GM04503 (cell line): ENCODE data around the gene SLC35D1.

Experiments
- DNase-seq: peaks from one replicate; pipeline ENCODE4 v3.0.0-alpha.2; 2012; ENCODE audit warnings: low read depth

SLC35D1 gene

DNA sequence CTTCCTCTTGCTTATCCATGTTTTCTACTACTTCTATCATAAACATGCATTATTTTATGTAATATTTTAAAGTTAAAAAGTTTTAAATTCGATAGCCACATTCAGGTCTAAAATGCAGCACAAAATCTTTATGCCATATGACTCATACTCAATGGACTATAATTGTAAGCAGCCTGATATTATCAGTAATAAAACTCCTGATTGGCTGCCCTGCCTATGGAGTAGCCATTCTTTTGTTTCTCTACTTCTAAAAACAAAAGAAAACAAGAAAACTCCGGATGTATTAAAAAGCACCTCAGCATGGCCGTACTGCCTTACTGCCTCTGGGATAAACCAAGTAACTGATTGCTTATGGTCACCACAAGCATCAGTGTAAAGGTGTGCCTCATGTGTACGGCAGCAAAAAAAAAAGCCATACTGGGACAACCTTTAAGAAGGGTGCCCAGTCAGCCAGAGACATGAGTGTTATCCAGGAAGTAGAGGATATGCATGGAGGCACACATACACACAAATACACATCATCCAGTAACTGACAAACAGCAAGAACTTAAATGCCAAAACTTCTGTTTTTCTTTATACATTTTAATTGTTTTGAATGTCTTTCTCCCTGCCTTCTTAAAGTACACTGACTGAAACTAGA, 9.2 kb downstream of the SLC35D1 start:
- DNase-seq = no peak

DNA sequence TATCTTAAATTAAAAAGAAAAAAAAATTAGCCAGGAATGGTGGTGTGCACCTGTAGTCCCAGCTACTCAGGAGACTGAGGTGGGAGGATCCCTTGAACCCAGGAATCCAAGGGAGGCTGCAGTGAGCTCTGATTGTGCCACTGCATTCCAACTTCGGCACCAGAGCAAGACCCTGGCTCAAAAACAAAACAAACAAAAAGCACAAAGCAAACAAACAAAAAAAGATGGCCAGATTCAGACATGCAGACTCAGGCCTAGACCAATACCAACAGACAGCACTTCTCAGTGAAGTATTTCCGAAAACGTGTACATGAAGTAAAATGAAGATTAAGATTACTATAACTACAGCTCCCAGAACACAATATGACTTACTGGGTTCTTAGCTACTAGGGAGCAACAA, 10.6 kb downstream of the SLC35D1 start:
- DNase-seq = no peak

- peak; percentile 64 for DNase-seq
These were observed 12.0 kb downstream of the SLC35D1 start for GRCh38 chr1:67041841-67042503.

DNA sequence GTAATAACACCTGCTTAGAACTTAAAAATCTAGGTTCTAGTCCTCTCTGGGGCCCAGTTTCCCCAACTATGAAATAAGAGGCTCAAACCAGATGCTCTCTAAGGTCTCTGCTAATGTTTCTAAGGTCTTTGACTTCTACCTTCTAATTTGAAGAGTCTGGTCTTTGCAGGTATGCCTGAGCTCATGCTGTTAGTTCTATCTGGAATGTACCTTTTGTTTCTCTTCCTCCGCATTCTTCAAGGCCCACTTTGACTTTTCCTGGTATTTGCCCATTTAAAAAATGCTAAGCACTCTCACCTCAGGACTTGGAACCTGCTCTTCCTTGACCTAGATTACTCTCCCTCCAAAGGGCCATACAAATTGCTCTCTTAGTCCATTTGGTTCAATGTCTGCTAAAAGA, 13.5 kb downstream of the SLC35D1 start:
- DNase-seq = no peak

DNA sequence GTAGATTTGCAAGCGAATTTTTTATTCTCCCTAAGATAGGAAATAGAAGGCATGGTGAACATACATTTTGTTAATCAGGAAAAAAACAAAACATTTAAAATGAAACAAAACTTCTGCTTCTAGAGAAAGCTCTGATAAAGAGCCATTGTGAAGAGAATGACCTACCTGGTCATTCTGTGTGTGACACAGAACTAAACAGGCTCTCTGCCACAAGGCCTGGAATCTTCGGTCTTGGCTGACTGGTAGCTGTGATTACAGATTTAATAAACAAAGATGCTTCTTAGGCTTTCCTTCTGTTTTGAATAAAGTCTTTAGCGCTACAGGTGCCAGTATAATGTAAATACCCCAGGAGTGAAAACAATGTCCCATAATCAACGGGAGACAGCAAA, 22.1 kb downstream of the SLC35D1 start:
- DNase-seq = no peak

DNA sequence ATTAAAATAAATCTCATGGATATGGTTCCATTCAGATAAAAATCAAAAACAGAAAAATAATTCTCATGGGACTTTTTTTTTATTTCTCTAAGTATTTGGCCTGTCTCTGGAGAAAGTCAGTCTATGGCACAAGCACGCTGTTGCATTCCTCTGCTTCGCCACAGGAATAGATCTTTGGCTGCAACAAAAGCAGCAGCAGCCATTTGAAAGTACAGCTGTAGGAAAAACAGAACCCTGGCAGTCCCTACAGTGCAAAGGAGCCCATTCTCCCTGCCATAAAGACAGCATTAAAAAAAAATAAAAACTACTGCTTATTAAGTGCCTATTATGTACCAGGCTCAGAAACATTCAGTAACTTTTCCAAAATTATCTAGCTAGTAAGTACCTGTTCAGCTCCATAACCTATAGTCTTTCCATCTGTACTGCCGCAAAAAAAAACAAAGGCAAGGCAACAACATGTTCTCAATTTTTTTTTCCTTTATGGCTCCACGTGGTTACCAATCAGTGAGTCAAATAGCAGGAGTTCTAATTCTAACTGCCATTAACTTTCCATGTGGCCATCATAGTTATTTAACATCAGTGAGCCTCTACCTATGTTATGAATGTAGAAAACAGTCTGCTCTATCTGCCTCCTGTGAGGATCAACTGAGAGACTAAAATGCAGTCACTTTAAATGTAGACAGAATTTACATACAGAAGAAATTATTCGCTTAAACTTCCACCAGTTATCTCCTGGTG, 22.7 kb downstream of the SLC35D1 start:
- no peak for DNase-seq

- DNase-seq = no peak
These were observed 24.5 kb downstream of the SLC35D1 start for GRCh38 chr1:67029472-67029871.

DNA sequence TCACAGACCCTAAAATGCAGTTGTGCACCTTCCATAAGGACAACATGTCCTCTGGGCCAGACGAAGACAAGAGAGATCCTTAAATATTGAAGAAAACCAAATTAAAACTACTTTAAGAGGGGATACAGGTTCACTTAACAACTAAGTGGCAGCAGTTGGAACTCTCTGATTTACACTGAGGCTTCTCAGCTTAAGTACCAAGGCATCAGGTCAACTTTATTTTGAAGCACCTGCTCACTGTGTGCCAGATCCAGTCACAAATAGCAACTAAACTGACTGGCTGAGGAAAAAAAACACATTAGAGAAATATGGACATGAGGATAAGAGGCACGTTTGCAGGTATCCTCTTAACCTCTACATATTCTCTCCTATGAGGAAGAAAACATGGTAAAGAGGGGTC, 33.2 kb downstream of the SLC35D1 start:
- DNase-seq = no peak

DNA sequence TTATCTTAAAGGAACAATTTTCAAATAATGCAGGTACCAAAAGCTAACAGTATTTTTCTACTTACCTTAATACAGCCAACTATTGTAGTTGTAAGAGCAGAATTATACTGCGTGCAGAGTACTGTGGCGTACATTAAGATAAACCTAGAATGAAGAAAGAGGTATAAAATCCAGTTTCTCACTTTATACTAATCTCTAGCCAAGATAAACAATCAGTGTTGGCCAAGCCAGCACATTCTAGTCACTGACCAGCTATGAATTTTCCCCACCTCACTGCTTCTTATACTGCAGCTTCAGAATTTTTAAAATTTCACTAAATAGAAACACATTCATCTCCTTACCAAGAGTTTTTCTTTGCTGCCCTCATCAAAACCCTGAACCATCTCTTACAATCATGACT, 33.6 kb downstream of the SLC35D1 start:
- DNase-seq = no peak

DNA sequence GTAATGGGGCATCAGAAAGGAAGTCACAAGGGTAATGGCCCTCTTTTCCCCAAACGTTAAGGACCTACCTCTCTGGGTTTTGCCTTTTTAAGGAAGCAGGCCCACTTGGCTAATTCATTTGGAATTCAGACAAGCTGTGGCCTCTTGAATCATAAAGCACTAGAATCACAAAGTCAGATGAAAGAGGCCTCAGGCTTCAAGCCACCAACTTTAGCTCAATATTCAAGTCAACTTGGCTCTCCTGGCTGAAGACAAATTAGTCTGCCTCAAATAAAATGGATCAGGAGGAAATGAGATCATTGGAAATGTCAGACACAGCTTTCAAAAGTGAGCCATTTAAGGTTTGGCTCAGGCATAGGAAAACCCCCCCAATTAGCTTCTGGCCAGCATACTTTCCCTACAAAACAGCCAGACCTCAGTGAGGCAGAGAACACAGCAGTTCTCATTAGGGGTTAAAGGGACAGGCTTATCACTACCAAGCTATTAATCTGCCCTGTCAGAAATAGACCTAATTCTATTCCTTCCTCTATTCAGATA, 34.3 kb downstream of the SLC35D1 start:
- DNase-seq = peak; percentile 39

DNA sequence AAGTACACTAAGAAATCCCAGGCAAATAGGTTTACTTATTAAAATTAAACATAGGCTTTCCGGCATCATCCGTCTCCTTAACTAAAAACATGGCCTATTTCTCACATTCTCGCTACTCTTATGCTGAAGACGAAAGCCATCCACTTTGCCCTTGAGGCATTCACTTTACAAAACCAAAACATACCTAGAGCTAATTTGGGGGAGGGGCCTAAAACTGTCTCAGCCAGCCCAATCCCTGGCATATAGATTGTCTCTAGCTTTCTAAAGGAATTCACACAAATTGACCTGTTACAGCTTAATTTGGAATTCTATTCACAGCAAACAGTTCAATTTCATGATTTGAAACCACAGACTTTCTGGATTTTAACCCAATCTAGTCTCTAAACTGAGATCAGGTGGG, 34.8 kb downstream of the SLC35D1 start:
- no peak for DNase-seq

- no peak for DNase-seq
These were observed 35.4 kb downstream of the SLC35D1 start for GRCh38 chr1:67018574-67018973.

DNA sequence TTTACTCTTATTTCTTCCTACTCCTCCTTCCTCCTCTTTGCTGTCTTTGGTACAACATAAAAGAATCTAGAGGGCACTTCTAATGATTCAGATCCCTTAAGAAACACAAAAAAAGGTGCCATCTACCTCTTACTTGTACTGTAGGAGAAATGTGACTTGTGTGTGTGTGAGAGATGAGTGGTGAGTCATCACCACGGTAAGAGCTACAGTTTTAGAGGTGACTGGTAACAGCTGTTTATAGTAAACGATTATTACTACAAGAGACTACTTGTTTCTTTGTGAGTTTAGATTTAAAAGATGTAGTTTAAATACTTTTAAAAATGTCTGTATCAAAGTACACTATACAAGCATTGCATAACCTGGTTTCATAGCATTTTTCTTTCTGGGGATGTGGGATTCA, 40.4 kb downstream of the SLC35D1 start:
- no peak for DNase-seq

- DNase-seq = no peak
These were observed 44.2 kb downstream of the SLC35D1 start for GRCh38 chr1:67009792-67010191.

- DNase-seq = no peak
These were observed 48.9 kb downstream of the SLC35D1 start for GRCh38 chr1:67005068-67005467.

DNA sequence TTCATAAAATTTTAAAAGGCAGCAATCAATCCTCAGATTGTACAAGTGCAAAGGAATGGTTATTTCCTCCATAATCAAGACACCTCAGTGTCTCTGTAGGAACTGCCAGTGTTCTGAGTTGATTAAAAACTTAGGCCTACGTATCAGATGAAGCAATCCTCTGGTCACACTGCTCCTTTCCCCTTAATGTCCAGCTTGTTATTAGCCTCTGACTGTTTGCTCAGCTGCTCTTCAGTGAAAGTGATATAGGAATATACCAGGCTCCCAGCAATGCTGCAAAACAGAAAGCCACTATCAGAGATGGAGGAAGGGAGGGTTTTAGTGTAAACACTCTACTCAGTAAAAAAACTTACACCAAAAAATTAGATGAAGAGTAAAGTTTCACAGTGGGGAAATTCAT, 49.8 kb downstream of the SLC35D1 start:
- no peak for DNase-seq

DNA sequence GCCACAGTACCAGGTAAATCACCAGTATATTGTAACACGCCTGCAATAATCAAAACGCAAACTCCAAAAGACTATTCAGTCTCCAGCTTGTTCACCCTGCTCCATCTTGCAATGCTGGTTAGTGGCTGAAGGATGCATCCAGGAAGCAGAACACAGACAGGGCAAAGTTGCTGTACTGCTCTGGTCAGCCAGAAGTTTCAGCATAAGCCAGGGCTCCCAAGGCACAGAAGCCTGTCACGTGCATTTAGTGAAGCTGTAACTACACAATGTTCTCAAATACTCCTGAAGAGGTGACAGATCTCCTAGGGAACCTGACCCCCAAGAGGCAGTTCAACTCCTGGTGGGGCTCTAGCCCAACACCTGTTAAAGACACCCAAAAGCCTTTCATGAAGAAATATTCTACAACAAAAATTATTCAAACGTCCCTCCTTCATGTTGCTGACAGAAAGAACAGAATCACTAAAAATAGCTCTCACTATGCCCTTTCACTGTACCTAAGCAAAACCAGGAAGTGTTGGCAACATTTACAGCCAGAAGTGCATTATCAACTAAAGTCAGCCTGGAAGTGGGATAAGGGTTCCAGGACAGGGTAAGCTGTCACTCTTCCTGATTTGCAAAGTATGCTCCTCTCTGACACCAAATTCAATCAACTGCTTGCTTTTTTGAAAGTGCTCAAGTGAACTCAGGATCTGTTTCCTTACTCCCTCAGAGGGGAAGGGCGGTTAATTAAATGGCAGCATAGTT, 52.1 kb downstream of the SLC35D1 start:
- DNase-seq = no peak

DNA sequence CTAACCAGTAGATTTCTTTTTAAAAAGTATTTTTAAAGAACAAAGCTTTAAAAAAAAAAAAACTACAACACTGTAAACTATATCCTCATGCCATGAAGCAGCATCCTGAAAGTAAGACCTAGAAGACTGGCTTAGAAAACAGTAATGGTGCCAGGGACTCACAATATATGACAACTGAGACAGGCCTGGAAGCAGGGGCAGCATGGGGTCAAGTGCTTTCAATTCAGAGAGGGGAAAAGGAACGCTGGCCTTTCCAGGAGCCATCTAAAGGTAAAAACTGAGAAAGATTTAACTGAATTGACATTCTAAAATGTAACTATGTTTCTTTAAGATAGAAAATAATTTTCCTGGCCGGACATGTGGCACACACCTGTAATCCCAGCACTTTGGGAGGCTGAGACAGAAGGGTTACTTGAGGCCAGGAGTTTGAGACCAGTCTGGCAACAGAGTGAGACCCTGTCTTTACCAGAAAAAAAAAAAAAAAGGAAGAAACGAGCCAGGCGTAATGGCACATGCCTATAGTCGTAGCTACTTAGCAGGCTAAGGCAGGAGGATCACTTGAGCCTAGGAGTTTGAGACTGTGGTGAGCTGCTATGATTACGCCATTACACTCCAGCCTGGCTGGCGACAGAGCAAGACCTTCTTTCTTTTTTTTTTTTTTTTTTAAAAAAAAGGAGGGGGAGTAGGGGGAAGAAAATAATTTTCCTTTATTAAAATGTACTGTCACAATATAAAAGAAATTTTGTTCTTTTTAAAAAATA, 54.1 kb downstream of the SLC35D1 start:
- no peak for DNase-seq

- no peak for DNase-seq
These were observed 55.0 kb downstream of the SLC35D1 start for GRCh38 chr1:66998972-66999371.

GRCh38 chr1:66996018-66996682, 57.8 kb downstream of the SLC35D1 start:
- no peak for DNase-seq

- no peak for DNase-seq
These were observed 60.9 kb downstream of the SLC35D1 start for GRCh38 chr1:66993076-66993475.
